AG09309 (cell line): ENCODE measurements around the gene NPB.

Experiments
- DNase-seq: peaks from one replicate; pipeline ENCODE4 v3.0.0-alpha.2; 2010; ENCODE audit warnings: low read depth
- H3K4me3 ChIP-seq: 2 replicates; pipeline ENCODE4 v1.5.1; 2011; ENCODE audit warnings: mild to moderate bottlenecking, low read depth, low read length, moderate library complexity; ENCODE audit not compliant: control insufficient read depth
- TF ChIP-seq, protein P1 (sequence below): IDR thresholded peaks from 2 replicates; pipeline ENCODE4 v1.5.1; 2011; ENCODE audit warnings: mild to moderate bottlenecking, low read depth, low read length, inconsistent platforms; ENCODE audit not compliant: insufficient read depth, control insufficient read depth; ENCODE audit errors: missing control alignments

The NPB gene

DNA sequence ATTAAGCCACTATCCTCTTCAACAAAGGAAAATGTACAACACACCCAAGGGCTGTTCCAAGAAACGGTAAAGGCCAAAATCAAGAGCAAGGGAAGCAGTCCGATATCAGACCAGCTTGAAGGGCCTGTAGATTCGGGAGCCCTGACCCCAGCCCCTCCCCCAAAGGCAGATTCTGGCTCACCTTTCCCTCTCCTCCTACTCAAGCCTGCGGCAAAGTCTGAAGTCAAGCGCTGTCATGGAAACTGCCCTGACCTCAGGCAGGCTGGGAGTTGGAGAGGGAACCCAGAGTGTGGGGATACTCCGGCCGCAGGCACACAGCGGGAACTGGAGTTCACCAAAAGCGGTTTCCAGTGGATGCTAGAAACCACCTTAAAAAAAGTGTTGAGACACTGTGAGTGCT lies 12.4 kb upstream of the NPB start:
- H3K4me3 ChIP-seq, result no peak overlapping the region

DNA sequence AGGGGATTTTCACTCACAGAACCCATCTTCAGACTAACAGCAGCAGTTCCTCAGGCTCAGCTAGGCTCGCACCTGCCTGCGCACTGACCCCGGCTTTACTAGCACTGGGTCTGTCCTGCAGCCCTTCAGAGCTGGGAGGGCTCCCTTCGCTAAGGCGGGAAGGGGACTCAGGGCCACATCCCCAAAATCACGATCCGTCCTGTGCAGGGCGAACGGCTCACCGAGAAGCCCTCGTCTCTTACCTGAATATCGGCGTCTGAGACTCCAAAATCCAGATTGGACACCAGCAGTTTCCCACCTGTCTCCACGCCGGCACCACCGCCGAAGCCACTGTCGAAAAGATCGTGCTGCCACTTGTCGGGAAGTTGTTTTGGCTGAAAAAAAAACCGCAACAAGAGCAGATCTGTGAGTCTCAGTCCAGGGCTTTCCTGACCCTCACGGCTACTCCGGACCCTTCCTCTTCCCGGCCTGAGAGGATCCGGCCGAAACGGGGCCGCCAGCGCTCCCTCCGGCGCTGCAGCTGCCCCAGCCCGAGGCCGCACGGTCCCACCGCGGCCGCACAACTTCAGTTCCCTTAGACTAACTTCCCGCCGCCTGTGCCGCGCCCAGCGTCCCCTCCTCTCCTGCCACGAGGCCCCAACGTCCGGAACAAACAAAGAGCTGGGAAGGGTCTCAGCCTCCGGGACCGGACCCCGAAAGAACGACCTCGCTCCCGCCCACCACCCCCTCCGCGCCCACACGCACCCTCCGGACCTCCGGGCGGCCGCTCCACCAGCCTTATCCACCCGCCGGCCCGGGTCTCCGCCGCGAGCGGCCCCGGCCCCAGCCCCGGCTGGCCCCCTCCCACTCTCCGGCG lies 11.4 kb upstream of the NPB start:
- TF ChIP-seq, protein P1, sequence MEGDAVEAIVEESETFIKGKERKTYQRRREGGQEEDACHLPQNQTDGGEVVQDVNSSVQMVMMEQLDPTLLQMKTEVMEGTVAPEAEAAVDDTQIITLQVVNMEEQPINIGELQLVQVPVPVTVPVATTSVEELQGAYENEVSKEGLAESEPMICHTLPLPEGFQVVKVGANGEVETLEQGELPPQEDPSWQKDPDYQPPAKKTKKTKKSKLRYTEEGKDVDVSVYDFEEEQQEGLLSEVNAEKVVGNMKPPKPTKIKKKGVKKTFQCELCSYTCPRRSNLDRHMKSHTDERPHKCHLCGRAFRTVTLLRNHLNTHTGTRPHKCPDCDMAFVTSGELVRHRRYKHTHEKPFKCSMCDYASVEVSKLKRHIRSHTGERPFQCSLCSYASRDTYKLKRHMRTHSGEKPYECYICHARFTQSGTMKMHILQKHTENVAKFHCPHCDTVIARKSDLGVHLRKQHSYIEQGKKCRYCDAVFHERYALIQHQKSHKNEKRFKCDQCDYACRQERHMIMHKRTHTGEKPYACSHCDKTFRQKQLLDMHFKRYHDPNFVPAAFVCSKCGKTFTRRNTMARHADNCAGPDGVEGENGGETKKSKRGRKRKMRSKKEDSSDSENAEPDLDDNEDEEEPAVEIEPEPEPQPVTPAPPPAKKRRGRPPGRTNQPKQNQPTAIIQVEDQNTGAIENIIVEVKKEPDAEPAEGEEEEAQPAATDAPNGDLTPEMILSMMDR, result no peak
- peak overlapping the region; percentile 59 for H3K4me3 ChIP-seq
- DNase-seq, result no peak

More for the DNA sequence above, 12.4 kb upstream of the NPB start:
- DNase-seq, result no peak
- TF ChIP-seq, protein P1, result no peak

DNA sequence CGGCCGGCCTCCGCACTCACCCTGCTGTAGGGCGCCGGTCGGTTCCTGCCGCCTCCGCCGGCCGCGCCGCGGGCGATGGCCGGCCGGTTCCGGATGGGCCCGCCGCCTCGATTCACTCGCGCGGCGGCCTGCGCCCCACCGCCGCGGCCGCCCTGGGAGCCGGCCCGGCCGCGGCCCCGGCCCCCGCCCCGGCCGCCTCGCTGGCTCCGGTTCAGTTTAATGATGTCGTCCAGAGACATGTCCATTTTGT lies 10.8 kb upstream of the NPB start:
- peak overlapping the region; percentile 59 for H3K4me3 ChIP-seq
- TF ChIP-seq, protein P1, result no peak
- DNase-seq, result no peak

DNA sequence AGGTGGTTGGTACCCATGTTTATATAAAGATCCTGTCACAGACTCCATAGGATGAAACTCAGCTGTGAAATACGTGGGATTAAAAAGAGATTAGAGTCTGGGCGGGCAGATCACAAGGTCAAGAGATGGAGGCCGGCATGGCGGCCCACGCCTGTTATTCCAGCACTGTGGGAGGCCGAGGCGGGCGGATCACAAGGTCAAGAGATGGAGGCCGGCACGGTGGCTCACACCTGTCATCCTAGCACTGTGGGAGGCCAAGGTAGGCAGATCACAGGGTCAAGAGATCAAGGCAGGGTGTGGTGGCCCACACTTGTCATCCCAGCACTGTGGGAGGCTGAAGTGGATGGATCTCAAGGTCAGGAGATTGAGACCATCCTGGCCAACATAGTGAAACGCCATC lies 6.6 kb upstream of the NPB start:
- DNase-seq, result no peak
- no peak overlapping the region for H3K4me3 ChIP-seq
- TF ChIP-seq, protein P1, result no peak

DNA sequence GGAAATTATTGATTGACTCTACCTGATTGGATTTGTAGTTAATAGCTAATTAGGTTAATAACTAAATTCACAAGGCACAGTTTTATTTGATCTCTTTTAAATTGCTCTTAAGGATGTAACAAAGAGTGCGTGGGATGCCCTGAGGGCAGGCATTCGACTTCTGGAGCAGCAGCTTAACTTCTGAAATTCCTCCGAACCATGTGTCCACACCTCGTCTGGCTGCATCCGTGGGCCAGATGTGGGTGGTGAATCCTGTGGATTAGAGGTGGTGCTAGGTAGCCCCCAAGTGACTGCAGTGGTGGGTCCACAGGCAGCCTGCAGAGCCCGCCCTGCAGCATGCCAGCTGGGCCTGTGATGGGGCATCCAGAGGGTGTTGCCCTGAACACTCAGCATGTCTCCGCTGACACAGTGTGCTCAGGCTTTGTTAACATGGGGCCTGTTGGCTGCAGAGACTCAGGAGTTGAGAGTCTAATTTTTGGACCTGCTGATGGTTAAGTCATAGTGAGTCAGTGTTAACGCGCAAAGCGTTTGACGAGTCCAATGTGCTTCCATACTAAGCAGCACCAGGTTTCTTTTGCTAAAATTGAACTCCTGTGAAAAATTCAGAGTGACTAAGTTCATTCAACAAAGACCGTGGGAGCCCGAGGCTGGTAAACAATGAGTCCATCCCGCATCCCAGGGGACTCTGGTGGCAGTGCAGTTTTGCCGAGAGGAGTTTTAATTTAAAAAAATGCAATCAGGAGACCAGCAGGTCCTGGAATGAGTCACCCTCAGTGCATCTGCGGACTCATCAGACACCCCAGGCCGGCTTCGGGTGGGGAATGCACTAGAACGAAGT lies 3.8 kb upstream of the NPB start:
- TF ChIP-seq, protein P1, result no peak
- peak; percentile 75 for DNase-seq
- H3K4me3 ChIP-seq, result no peak overlapping the region

DNA sequence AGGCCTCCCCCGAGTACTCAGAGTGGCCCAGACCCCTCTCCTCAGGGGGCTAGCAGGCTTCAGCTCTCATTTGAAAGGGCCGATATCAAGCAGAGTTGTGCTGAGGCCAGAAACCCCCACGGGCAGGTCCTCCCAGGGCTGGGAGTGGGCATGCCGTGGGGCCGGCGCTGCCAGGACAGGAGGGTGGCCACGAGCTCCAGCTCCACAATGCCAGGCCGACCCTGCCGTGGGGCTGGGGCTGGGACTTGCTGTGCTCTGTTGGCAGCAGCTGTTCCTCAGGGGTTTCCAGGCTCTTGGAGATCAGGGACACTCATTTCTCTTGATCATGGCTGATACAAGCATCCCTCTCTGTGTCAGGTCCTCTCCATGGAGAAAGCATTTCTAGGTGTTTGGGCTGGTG lies 3.2 kb upstream of the NPB start:
- no peak overlapping the region for H3K4me3 ChIP-seq
- DNase-seq, result no peak
- TF ChIP-seq, protein P1, result no peak
